GM18858 (cell line): ENCODE results near the gene ABL2.
"Not testable (repeated sequence)": the region's sequence is repeated elsewhere in the genome, so short reads cannot be mapped to it uniquely, and the experiment has no call there.

Experiments
- ATAC-seq: cut with Tn5 transposase; IDR thresholded peaks from one replicate; pipeline ENCODE4 v1.9.1; 2021; ENCODE audit not compliant: unreplicated experiment

The ABL2 gene

GRCh38 chr1:179217943-179218507 is 11.5 kb downstream of the ABL2 start:
- ATAC-seq: no peak

GRCh38 chr1:179213317-179213716 is 16.2 kb downstream of the ABL2 start:
- ATAC-seq: not testable (repeated sequence)

DNA sequence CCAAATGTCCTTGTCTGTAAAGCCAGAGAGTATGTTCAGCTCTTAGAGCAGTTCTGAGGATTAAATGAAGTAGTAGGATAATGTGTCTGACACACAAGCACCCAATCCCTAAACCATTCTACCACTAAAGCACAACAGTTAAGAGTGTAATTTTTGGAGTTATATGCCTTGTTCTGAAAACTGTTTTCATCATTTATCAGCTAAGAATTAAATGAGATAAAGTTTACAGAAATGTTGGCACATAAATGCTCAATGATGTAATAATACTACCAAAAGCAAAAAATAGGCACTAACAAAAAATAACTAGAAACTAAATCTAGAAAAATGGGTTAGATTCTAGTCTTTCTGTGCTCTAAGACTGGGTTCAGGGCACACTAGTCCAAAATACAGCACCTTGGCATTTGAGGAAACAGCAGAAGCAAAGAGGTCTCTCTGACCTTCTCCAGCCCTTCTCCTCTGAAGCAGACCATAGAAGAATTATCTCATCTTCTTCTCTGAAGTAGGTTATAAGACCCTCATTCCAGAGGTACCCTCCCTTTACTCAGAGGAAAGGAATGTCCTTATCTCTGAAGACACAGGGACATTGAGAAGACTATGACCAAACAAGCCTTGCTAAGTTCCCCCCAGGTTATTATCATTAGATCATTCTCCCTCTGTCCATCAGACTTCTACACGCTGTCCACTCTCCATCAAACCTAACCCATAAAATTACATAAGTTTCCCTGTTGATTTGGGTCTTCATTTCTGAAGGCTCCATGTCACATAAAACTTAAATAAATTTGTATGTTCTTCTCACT is 20.6 kb downstream of the ABL2 start:
- ATAC-seq: no peak

DNA sequence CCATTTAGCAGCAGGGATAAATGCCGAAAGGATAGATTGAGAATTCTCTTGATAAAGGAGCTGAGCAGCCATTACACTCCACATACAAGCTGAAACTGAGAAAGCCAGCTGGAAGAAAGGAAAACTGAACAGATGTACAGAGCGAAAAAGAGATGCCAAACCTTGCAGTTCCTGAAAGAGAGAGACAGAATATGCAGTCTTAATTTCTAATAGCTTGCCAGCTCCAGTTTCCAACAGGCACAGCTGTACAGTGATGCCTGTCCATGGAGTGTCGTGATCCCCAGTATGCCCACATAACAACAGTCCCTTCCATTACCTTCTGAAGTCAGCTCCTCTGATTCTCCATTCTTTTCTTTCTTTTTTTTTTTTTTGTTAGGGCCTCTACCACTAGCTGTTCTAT is 22.7 kb downstream of the ABL2 start:
- ATAC-seq: no peak

DNA sequence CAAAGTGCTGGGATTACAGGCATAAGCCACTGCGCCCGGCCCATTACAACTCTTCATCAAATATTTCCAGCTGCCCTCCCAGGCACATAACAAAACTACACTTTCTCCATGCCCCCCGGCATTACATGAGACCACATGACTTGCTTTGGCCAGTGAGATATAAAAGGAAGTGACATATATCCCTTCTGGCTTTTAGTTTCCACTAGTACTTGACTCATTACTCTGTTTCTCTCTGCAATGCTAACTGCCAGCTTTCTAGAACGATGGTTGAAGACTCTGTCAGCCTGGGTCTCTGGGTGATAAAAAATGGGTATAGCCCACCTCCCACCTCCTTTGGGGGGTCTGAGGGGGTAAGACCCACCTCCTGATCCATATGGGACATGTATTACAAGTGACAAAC is 24.2 kb downstream of the ABL2 start:
- no peak for ATAC-seq

GRCh38 chr1:179202161-179202560 is 27.3 kb downstream of the ABL2 start:
- ATAC-seq: no peak

- ATAC-seq: no peak
Observed at GRCh38 chr1:179200586-179200985, 28.9 kb downstream of the ABL2 start.

DNA sequence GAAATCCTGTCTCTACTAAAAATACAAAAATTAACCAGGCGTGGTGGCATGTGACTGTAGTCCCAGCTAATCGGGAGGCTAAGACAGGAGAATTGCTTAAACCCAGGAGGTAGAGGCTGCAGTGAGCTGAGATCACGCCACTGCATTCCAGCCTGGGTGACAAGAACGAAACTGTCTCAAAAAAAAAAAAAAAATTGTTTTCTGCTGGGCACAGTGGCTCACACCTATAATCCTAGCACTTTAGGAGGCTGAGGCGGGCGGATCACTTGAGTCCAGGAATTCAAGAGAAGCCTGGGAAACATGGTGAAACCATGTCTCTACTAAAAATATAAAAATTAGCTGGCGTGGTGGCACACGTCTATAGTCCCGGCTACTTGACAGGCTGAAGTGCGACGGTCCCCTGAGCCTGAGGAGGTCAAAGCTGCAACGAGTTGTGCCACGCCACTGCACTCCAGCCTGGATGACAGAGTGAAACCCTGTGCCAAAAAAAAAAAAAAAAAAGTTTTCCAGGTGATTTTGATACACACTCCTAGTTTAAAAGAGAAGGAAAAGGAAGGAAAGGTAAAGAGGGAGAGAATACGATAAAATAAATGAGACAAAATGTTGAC is 31.7 kb downstream of the ABL2 start:
- ATAC-seq: no peak

DNA sequence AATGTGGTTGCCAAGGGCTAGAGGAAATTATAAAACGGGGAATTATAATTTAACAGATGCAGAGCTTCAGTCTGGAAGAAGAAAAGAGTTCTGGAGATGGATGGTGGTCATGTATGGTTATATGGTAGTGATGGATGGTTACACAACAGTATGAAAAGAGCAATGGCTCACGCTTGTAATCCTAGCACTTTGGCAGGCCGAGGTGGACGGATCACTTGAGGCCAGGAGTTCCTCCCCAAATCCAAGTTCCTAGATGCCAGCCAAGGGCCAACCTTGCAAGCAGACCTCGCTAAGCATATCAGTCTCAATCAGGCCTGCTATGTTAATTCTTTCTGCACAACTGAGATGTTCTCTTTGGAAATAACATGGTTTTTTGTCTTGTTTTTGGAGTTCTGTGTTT is 33.6 kb downstream of the ABL2 start:
- not testable (repeated sequence) for ATAC-seq

- no peak for ATAC-seq
Observed at GRCh38 chr1:179195376-179195775, 34.1 kb downstream of the ABL2 start.

DNA sequence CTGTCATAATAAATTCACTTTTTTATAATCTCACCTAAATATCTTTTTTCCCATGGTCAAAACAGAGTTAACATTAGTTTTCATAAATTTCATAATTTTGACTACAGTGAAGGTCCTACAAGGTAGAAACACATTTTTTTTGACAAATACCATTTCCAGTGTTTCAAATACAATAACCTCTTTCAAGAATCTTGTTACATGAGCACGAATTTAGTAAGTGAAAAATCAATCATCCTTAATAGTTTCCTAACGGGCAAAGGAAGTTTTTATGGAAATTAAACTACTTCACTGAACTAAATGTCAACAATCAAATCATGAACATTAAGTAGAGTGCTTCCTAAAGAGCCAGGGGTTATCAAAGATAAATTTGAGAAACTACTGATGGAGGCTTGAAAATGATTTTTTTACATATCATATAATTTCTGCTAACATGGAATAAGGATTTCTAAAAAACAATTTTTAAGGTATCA is 35.4 kb downstream of the ABL2 start:
- no peak for ATAC-seq

DNA sequence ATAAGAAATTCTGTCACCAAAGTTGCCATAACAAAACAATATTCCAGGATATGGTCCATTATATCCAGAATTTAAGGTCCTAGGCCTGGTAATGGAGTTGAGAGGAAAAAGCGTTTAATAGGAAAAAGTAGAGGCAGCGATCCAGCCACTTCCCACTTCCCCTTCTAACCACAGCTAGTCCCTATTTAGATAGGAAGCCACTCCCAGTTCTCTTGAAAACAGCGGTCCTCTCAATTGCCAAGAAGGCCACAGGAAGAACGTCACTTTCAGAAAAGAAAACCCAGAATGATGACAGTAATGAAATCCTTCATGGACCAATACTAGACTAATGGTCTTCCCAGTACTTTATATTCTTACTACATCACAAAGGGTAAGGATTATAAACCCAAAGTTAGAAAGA is 38.6 kb downstream of the ABL2 start:
- ATAC-seq: no peak

DNA sequence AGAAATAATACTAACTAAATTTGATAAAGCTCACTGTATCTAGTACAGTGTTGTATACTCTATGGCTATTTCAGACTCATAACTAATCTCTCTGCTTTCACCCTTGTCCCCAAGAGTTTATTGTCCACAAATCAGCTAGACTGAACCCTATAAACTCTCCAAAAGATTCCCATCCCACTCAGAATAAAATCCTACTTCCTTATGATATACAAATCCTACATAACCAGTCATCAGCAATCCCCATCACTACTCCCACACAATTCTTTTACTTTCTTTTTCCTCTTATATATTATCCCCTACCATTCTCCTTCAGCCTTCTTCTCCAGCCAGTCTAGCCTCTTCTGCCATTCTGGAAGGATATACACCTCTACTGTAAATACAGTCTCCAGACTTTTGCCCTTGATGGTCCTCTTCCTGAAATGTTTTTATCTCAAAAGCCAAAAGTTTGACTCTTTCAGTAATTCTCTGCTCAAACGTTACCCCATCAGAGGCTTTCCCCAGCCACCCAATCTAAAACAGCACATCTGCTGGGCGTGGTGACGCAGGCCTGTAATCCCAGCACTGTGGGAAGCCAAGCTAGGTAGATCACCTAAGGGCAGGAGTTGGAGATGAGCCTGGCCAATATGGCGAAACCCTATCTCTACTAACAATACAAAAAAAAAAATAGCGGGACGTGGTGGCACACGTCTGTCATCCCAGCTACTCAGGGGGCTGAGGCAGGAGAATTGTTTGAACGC is 41.6 kb downstream of the ABL2 start:
- ATAC-seq: no peak

- no peak for ATAC-seq
Observed at GRCh38 chr1:179187043-179187442, 42.4 kb downstream of the ABL2 start.

- ATAC-seq: no peak
Observed at GRCh38 chr1:179184403-179184802, 45.1 kb downstream of the ABL2 start.

DNA sequence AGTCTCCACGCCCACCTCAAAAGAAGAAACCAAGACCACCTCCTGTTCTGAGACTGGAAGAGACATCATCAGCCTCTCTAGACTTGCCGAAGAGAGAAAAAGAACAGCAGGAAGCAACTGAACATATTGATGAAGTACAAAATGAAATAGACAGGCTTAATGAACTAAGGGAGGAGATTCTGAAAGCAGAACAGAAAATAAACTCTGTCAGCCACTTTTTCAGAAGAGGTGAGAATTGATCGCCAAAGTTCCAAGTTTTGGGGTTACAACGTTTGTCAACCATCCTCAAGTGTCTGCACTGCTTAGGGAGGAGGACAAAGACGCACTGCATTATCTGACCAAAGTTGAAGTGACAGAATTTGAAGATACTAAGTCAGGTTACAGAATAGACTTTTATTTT is 45.6 kb downstream of the ABL2 start:
- ATAC-seq: no peak

GRCh38 chr1:179178950-179179349 is 50.5 kb downstream of the ABL2 start:
- no peak for ATAC-seq

GRCh38 chr1:179178183-179178582 is 51.3 kb downstream of the ABL2 start:
- no peak for ATAC-seq

DNA sequence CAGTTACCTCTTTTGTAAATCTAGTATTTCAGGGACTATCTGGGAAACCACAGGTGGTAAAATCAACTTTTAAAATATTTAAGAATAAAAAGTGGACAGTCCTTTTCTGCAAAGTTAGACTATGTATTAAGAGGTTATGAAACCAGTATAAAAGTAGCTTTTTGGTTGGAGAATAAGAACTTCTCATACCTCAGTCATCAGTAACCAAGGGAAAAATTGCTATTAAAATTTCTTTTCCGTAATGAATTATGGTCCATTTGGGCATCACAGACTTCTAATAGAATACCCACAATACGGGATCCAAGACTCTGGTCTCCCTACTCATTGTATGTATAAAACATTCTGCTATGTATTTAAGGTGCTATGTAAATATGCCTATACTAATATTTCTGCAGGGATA is 51.9 kb downstream of the ABL2 start:
- no peak for ATAC-seq

GRCh38 chr1:179177182-179177581 is 52.3 kb downstream of the ABL2 start:
- no peak for ATAC-seq

DNA sequence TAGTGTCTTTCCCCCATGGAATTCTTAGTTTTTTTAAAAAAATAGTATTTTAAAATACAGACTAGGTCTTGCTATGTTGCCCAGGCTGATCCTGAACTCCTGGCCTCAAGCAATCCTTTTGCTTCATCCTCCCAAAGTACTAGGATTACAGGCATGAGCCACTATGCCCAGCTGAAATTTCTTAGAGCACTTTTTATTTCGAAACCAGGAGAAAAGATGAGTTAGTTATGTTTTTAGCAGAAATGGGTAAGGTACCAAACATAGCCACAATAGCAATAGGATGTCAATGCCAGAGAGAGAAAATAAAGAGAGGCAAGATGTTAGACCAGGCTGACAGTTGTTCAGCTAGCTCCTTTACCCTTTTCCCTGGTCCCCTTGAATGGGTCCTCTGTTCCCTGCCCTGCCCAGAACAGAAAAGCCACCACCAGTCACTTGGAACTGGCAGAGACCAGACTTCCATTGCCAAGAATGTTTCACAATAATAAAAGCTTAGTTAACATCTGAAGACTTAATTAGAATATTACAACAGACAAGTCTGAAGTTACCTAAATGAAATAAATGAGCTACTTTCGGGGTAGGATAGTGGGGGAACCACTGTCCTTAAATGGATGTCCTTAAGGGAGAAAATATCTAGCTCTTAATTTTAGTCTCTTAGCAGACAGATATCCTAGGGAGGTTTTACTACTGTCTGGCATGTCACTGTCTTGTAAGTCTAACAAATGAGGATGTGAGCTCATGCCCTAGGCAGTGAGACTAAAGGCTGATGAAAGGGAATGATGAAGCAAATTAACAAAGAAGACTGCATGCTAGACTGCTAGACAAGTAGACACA is 54.3 kb downstream of the ABL2 start:
- ATAC-seq: no peak
